Measurements from ENCODE around the gene PSMC5. TPM values are rescaled to one million over a fixed set of nuclear protein-coding genes. Genes with fewer than 3 reads are reported as not detected.

Gene PSMC5
- total and polyA plus RNA-seq, 4 donors, result 51.0 to 87.4 (median 72.2) TPM

GRCh38 chr17:63838631-63839171 is 11.5 kb downstream of the PSMC5 start:
- Histone ChIP-seq H3K27ac (ENCODE audit: low read depth in 1 of 2, low read length in 2 of 2) (peak overlapping the region; percentile 48 to 58), H3K27me3 (ENCODE audit: control insufficient read depth in 4 of 4, insufficient read depth in 4 of 4, low read length in 3 of 4) (no peaks in the 10 kb centered on the region), H3K36me3 (ENCODE audit: control insufficient read depth in 4 of 4, insufficient read depth in 3 of 4, low read depth in 1 of 4, low read length in 3 of 4) (peaks cover 10 to 24% (median 20%) of the 10 kb centered on the region in 4 donors), H3K9me3 (ENCODE audit: control insufficient read depth in 4 of 4, low read length in 3 of 4) (no peaks in the 10 kb centered on the region), H3K4me3 (ENCODE audit: low read depth in 1 of 3, low read length in 3 of 3) (no peak overlapping the region), H3K9ac (ENCODE audit: low read depth in 1 of 2, low read length in 2 of 2) (peak overlapping the region in 1 of 2 donors; percentile 11), H3K4me1 (ENCODE audit: control insufficient read depth in 4 of 4, insufficient read depth in 4 of 4, low read length in 3 of 4) (peaks cover 26 to 48% (median 43%) of the 10 kb centered on the region in 4 donors)
- TF ChIP-seq HNF4A (conservative IDR thresholded peaks at IDR 0.05) (peak; percentile 48 to 61), TAF1 (conservative IDR thresholded peaks at IDR 0.05) (no peak), FOXA1 (IDR thresholded peaks at IDR 0.05) (peak; percentile 29), SP1 (IDR thresholded peaks at IDR 0.05) (peak; percentile 85), RXRA (IDR thresholded peaks at IDR 0.05) (peak; percentile 63 to 64), EGR1 (IDR thresholded peaks at IDR 0.05; ENCODE audit: low read depth in 2 of 2) (no peak), REST (IDR thresholded peaks at IDR 0.05) (no peak), YY1 (IDR thresholded peaks at IDR 0.05) (peak; percentile 89), ATF3 (IDR thresholded peaks at IDR 0.05) (peak; percentile 52), GABPA (IDR thresholded peaks at IDR 0.05 in 1 of 2, conservative IDR thresholded peaks at IDR 0.05 in 1 of 2) (peak in 1 of 2 donors; percentile 67), NR2F2 (IDR thresholded peaks at IDR 0.05) (peak; percentile 72), RAD21 (IDR thresholded peaks at IDR 0.05) (peak in 1 of 2 donors; percentile 31)
- 34% methylated on average over 7 of the region's 7 CpGs for WGBS
- DNase-seq (ENCODE audit: low spot score), result no peak

GRCh38 chr17:63840591-63841349 is 13.5 kb downstream of the PSMC5 start:
- TF ChIP-seq CTCF (IDR thresholded peaks at IDR 0.05; ENCODE audit: low read depth, low read length, missing input control) (no peak), JUND (IDR thresholded peaks at IDR 0.05) (no peak), RAD21 (IDR thresholded peaks at IDR 0.05) (no peak), HNF4A (conservative IDR thresholded peaks at IDR 0.05) (no peak), TAF1 (conservative IDR thresholded peaks at IDR 0.05) (no peak), FOXA2 (IDR thresholded peaks at IDR 0.05) (no peak)
- DNase-seq (ENCODE audit: low spot score), result no peak
- 72% methylated on average over 4 of the region's 4 CpGs for WGBS
- Histone ChIP-seq H3K27ac (ENCODE audit: low read depth in 1 of 2, low read length in 2 of 2) (peak overlapping the region; percentile 56 to 81), H3K36me3 (ENCODE audit: control insufficient read depth in 4 of 4, insufficient read depth in 3 of 4, low read depth in 1 of 4, low read length in 3 of 4) (peaks cover 0 to 12% (median 9%) of the 10 kb centered on the region in 4 donors), H3K9me3 (ENCODE audit: control insufficient read depth in 4 of 4, low read length in 3 of 4) (no peaks in the 10 kb centered on the region), H3K9ac (ENCODE audit: low read depth in 1 of 2, low read length in 2 of 2) (peak overlapping the region; percentile 54 to 85), H3K4me1 (ENCODE audit: control insufficient read depth in 4 of 4, insufficient read depth in 4 of 4, low read length in 3 of 4) (peaks cover 26 to 48% (median 45%) of the 10 kb centered on the region in 4 donors), H3K27me3 (ENCODE audit: control insufficient read depth in 4 of 4, insufficient read depth in 4 of 4, low read length in 3 of 4) (no peaks in the 10 kb centered on the region), H3K4me3 (ENCODE audit: low read depth in 1 of 3, low read length in 3 of 3) (peak overlapping the region; percentile 61 to 74 (median 67))
